Vagina (tissue), 2 donors: ENCODE data around the gene SYNE1.

Source experiments
- CTCF ChIP-seq, 3 experiments: fragments of 450-650 bp in 2 of 3; fragments of 200-600 bp in 1 of 3; sonication (generic) in 1 of 3; IDR thresholded peaks; one replicate each; pipeline ENCODE4 v1.5.1; 2017 to 2019; ENCODE audit warnings: antibody characterized with exemption in 3 of 3, mild to moderate bottlenecking in 2 of 3, moderate library complexity in 2 of 3
- POLR2A ChIP-seq, 2 donors: fragments of 450-650 bp; IDR thresholded peaks; one replicate each; pipeline ENCODE4 v1.6.1; 2017; ENCODE audit warnings: antibody characterized with exemption in 2 of 2, mild to moderate bottlenecking in 2 of 2, moderate library complexity in 2 of 2
- POLR2AphosphoS5 ChIP-seq, 2 donors: sonication (generic); formaldehyde crosslinking; IDR thresholded peaks; one replicate each; pipeline ENCODE4 v1.9.0; 2017; ENCODE audit warnings: antibody characterized with exemption in 2 of 2, mild to moderate bottlenecking in 2 of 2, low read depth in 1 of 2; ENCODE audit not compliant: insufficient read depth in 1 of 2

- TF ChIP-seq CTCF (IDR thresholded peaks at IDR 0.05): no peak
- no peak for TF ChIP-seq POLR2A (IDR thresholded peaks at IDR 0.05)
- no peak for TF ChIP-seq POLR2AphosphoS5 (IDR thresholded peaks at IDR 0.05; ENCODE audit: insufficient read depth in 1 of 2, low read depth in 1 of 2)
Measured at GRCh38 chr6:152348116-152348515, 289.0 kb downstream of the SYNE1 start.
